Measurements from ENCODE around the gene RANBP10.
A peak's percentile ranks its signal among the peaks of the same experiment; 100 is the strongest.

RANBP10 gene

DNA sequence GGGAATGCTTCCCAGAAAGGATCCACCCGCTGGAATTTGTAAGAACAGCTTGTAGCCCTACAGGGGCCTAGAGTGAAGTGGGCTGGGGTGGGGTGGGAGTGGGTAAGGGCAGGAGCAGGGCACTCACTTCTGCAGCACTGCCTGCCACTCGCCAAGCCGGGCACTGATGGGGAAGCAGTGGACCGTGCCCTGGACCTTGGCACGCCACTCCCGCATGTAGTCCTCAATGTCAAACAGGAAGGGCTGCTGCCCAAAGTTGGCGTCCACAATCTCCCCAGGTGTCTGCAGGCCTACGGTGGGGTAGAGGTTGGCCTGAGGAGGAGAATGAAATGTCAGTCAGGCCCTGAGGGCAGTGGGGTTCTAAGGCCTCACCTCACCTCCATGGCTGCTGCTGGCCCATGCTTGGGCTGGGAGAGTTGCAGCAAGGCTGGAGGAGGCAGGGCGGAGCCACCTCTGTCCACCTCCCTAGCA lies 71.6 kb downstream of the RANBP10 start:
- DNase-seq = no peak

DNA sequence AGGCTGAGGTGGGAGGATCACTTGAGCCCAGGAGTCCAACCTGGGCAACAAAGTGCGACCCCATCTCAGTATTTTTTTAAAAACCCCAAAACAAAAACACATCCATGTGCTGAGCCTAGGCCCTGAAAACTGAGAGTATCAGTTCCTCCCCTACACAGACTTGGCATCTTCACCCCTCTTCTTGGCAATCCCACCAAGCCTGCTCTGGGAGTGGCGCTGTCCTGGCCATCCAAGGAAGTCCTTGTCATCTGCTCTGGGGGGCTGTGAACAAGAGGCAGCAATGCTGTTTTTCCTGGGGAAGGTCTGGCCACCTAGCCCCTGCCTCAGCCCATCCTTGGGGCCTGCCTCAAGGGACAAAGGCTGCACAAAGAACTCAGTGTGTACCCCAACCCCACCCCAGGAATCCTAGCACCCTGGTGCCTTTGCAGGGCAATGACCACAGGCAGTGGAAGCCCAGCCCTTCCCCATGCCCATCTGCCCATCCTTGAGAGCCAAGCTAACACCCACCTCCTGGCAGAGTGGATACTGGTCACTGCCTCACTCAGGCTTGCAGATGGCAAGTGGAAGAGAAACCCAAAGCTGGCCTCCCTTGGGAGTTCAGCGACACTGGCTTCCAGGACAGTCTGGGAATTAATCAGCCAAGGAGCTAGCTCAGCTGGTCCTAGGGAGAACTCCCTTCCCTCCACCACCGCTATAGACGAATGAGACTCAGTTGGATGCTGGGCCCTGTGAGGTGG lies 72.5 kb downstream of the RANBP10 start:
- no peak for DNase-seq

DNA sequence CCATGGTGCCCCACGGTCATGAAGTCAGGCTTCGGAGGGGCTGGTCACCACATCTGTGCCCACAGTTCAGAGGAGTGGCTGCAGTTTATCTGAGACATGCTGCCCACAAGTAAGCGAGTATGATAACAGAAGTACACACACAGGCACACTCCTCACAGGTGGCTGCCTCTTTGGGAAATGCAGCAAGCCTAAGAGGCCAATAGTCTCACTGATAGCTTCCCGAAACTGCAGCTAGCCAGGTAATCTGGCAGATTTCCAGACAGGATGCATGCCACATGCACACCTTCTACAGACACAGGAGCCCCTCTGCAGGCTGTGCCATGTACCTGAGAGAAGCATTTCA lies 74.6 kb downstream of the RANBP10 start:
- no peak for DNase-seq

DNA sequence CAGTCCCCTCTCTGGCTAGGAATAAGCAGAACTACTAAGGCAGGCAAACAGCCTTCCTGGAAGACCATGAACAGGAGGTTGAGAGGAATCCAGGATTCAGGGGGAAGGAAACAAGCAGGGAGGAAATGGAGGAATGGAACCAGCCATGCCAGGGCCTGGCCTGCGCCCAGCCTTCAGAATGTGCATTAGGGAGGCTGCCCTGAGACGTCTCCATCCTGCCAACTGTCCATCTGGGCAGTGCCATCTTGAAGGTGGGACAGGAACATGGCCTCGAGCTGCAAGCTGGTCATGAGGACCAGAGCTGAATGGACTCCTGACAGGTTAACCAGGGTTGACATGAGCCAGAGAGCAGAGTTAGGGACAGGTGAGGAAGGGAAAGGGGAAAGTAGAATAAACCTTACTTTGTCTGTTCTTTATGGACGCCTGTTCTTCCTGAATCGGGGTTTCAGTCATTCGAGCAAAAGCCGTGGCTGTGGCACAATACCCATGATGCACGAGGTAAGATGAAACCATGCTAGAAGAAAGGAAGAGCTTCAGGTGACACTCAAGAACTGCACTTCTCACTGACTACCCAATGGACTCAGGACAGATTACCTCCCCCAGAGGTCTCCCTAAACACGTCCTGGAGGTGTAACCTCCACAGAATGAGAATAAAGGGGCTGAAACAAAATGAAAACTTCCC lies 75.1 kb downstream of the RANBP10 start:
- no peak for DNase-seq

DNA sequence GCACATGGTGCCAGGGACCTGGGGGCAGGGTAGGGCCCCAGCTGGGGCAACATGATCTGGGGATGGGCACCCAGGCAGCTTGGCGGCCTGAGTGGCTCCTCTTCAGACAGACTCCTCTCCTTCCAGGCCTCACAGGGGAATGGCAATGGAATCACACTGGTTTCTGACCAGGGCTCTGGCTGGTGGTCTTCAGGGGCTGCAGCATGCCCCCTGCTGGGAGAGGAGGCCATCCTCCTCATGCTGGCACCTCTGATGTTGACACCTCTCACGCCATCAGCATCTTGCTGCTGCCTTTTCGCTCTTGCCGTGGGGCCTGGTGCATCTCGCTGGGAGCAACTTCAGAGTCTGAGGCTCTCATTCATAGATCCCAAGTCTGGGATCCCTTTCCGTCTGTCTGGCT lies 76.0 kb downstream of the RANBP10 start:
- DNase-seq = no peak

DNA sequence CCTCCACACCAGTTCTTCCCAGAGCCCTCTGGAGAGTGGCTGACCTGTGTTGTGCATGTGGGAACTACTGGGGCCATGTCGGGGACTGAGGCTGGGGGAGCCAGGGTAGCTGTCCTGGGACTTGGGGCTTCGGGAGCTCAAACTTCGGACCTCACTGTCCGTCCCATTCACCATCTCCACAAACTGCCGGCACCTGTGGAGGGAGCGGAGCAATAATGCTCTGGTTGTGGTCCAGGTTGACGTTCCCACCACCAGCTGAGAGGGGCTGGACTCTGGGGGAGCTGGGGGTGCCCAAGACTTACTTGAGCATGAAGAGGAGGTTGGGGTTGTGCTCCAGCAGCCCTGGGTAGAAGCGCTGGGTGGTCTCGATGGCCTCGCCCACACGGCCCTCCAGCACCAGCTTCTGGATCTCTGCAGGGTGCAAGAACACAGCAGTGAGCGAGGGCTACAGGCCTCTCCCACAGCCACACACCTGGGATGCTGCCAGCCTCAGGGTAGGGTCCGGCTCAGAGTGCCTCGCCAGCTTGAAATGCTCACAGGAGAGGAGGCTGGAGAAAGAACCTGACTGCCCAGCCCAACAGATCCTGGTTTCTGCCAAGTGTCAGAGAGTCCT lies 76.6 kb downstream of the RANBP10 start:
- no peak for DNase-seq

DNA sequence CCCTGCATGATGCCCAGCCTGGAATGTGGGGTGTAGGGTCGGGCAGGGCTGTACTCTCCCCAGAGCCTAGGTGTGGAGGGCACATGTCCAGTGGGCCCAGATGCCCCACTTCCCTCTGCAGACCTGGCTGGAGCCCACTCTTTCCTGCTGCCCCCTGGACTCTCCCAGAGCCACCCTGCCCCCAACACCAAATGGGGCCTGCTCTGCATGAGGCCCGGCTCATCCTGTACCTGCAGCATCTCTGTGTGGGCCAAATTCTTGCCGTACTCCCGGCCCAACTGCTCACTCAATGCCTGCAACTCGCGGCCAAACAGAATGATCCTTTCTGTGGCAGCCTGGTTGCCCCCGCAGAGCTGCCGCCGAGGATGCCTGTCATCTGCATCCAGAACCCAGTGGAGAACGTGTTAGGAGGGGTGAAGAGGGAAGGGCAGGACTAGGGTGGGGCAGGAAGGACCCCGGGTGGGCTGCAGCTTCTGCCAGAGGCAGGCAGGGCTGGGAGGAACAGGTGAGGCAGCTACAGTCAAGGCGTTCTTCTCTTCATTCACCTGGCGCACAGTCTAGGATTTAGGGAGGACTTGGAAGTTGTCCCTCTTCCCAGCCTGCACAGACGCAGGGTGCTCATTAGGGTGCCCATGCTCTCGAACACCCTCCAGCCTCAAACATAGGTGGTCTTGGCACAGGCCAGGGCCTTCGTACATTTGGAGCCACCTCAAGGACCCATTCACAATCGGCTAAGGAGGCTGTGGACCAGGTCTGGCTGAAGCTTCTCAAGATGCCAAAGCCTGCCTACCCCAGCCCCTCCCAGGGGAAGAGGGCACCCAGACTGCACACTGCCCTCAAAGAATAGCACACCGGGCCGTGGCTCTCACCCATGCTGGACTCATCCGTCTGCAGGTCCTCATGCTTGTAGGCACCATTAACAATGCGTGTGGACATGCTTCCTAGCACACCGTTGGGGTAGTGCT lies 78.6 kb downstream of the RANBP10 start:
- no peak for DNase-seq

DNA sequence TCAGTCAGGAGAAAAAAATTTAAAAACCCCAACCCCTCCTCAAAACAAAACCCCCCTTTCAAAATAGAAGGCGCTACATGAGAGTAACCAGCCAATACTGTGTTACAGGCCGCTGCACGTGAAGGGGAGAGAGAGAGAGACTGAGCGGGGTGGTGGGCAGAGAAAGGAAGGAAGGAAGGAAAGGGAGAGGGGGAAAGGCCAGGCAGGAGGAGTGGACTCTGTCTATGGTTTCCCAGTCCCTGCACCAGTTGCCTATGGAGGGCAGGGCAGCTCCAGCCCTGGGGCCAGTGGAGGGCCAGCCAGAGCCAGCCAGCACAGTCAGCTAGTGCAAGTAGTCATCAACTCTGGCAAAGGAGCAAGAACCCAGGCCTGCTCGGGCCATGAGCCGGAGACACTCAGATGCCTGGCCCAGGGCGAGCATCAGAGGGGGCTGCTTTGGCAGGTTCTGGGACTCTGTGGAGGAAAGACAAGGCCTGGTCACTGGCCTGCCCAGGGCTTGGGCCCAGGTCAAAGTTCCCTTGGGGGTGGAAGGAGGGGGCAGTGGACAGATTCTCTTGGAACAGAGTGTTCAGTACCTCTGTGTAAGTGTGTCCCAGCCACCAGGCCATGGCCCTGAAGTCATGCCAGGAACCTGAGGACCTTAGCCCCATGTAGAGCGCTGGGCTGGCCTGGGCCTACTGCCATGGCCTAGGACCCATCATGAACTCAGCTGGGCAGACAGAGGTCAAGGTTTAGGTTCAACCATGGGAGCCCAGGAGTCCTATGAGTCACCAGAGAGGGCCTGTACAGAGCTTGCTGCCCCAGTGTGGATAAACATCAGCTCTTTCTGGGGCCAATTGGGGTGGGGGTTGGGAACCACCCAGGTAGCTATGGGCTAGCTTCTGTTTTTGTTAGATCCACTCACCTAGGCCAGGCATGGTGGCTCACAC lies 80.0 kb downstream of the RANBP10 start:
- DNase-seq = no peak

DNA sequence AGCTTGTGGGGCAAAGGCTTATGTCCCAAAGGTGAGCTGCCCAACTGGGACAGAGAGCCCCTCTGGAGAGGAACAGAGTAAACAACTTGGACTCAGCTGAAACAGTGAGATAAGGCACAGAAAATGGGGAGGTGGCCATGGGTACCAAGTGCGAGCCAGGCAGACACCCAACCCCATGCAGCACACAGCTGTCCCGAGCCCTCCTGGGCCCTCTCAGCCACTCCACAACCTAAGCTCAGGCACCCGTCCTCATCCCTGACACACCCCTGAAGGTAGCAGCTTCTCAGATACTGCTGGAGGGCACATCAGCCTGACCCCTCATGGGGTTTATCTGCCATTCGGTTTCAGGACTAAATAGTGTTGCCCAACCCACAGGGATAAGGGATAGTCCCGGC lies 82.5 kb downstream of the RANBP10 start:
- no peak for DNase-seq

DNA sequence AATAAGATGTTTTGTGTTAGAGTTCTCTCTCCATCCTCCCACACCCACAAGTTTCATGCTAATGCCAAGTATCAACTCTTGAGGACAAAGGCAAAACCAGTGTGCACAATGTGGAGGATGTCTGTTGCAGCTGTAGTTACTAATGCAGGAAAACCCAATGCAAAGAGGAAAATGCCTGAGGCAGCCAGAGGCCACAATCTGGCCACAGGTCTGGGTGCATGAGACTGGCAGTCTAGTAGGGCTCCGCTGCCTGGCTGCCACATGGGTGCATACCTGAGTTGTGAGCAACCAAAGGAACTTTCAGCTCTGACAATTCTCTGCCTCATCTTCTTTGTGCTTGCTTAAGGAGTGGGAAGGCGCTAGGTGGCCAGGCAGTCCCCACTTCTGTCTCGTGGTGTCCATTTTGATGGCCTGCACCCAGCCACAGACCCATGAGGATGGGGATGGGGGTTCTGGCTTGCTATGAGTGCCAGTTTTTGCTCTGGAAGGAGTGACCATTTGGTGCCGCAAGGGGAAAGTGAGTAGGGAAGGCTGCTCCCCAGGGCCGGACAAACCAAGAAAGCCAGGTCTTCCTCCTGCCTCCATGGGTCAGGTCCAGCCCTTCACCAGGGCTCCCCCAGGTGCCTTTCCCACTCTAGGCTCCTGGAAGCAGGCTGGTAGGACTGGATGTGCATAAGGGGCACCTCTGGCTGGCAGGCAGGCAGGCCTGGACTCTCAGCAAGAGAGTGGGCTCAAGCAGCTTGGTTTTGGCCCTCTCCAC lies 83.0 kb downstream of the RANBP10 start:
- DNase-seq = no peak

DNA sequence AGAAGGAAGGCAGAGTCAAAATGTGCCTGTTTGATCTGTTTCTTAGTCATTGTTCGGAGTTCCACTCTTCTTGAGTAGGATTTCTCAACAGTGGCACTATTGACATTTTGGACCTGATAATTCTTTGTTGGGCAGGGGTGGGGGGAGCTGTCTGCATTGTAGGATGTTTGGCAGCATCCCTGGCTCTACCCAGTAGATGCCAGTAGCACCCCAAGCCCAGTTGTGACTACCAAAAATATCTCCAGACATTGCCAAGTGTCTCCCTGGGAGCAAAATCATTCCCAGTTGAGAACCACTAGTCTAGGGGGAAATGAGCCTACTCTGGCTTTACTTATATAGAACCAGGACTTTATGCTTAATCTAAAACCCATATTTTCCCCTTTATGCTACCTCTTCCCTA lies 86.1 kb downstream of the RANBP10 start:
- no peak for DNase-seq

DNA sequence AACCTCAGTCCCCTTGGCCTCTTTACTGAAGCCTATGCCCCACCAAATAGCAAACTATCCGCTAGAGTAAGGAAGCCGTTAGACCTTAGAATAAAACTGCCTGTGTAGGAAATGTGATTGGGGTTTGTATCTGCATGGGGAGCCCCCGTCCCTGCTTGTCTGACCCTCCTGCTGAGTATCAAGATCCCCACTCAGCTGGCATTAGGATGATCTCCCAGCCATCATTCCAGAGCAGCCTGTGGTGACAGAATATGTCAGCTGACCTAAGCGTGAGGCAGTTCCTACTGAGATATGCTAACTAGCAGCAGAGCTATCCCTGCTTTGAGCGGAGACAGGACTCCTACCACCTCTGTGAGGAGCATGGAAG lies 86.6 kb downstream of the RANBP10 start:
- peak; percentile 39 for DNase-seq

DNA sequence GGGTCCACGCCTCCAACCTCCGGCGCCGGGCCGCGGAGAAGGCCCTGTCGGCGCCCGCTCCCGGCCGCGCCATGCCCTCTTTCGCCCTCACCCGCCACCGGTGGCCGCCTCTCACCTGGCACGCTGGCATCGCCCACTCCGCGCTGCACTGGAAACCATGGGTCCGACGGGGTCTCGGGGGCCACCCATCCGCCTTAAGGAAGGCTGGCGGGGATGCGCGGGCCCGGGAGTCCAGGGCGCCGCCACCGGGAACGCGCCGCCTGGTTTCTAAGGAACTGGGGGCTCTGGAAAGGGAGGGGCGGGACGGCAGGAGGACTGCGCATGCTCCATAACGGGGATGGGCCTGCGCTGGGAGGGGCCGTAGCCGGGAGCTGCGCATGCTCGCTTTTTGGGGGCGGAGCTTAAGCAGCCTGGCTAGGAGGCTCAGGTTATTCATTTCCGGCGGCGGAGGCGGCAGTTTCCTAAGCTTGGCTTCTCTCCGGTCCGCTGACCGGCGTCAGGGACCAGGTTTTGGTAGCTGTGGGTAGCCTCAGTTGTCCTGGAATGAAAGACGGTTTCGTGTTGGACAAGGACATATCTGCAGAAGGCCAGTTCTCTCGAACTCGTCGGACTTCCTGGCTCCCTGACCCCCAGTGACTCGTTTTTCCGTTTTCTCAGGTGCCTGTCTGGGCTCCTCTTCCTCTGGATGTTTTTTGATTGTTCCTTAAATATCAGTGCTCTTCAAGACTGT lies 87.1 kb downstream of the RANBP10 start, which contains the start of gene GFOD2:
Gene GFOD2 (minus strand): TSS at position 269 of the 730 bp plus-strand sequence. CDS start 33,601 bp downstream, outside the sequence.
- DNase-seq = peak; percentile 97

DNA sequence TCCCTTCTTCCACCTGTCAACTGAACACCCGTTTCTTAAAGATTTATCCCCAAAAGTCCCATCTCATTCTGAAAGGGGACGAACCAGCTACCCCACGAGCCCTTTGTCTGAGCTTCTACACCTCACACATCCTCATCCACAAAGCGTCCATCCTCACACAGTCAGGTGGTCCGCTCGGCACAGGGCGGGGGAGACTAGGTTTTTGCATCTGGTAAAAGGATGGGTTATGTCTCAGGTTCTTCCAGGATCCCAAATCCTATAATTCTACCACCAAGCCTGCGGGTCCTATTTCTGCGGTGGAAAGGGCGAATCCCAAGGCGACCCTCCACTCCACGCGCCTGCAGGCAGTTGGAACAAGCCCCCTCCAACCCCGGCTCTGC lies 87.7 kb downstream of the RANBP10 start:
- no peak for DNase-seq

DNA sequence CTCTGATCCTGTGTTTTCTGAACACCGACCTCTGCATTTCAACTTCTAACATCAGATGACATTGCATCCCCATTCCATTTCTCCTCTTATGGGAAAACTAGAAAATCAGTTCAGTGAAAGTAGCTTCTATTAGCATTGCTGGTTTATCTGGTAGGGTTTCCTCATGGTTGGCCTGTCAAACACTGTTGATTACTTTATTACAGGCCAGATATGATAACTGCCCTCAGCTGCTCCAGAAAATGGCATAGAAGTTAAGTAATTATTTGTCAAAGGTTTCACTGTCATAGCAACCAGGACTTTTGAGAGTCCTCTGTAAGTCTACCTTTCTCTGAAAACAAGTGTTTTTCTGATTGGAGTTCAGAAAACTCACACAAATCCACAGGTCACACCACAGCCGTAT lies 90.3 kb downstream of the RANBP10 start:
- no peak for DNase-seq

DNA sequence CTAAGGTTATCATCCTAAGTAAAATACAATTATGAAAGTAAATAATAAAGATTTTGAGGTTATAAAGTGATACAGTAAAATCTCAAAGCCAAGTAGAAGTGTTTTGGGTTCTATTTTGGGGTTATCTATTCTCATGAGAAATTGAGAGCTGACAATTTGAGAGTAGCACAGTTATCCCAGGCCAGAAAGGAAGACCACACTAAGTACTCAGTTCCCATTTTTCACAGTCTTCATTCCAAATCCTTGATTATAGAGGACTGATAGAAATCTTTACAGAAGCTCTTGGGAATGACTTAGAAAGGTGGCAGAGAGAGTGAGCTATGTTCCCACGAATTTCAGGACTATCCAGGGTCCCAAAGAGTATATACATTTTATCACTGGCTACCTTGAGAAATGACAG lies 91.8 kb downstream of the RANBP10 start:
- no peak for DNase-seq

DNA sequence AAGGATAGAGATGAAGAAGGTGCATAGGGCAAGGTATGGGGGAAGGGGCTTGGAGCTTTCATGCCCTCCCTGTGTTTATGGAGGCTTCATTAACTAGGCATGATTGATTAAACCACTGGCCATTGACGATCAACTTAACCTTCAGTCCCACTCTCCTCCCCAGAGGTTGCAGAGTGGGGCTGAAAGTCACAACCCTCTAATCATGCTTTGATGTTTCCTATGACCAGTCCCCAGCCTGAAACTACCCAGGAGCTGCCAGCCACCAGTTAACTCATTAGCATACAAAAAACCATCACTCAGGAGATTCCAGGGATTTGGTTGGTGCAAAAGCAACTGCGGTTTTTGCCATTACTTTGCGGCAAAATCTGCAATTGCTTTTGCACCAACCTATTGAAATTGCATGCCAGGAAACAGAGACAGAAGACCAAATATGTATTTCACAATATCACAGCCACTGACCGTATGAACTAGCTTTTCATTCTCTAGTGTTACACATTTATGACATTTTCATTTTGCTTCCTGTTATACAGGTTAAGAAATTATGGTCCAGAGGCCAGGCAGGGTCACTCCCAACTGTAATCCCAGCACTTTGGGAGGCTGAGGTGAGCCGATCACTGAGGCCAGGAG lies 92.6 kb downstream of the RANBP10 start:
- no peak for DNase-seq

DNA sequence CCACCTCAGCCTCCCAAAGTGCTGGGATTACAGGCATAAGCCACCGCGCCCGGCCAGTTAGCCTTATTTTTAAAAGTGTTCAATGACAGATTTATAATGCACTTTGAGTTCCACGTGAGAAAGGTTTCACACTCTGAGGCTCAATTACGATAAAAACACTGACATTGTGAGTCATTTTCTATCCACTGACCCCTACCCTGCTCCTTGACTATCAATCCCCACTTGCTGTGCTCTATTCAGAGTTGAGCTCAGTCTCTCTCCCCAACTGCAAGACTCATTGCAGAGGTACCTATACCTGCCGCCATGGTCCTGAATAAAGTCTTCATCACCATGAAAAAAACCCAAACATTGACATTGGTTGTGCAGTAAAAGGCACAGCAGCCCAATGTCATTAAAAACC lies 95.8 kb downstream of the RANBP10 start:
- no peak for DNase-seq

DNA sequence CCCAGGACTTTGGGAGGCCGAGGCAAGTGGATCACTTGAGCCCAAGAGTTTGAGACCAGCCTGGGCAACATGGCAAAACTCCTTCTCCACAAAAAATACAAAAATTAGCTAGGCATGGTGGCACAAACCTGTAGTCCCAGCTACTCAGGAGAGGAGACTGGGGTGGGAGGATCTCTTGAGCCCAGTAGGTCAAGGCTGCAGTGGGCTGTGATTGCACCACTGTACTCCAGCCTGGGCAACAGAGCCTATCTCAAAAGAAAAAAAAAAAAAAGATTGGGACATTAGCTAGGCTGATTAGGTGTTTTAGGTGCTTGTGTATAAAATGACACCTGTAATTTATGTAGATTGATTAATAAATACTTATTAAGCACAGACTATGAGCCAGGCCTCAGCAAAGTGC lies 97.3 kb downstream of the RANBP10 start:
- DNase-seq = no peak

DNA sequence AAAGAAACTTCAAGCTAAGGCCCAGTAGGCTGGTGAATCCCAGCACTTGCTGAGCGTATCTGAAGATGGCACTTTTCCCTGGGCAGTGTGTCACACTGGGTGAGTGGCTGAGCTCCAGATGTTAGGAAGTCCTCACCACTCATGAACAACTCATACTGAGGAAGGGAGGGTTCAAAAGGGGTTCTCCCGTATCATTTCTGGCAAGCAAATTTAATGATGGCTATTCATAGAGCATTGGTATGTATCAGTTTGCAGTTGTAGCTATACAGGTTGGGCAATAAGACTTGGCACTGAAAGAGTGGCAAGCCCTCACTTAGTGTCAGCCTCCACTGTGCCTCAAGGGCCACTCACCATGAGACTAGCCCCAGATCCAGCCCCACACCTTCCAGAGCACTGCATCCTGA lies 98.0 kb downstream of the RANBP10 start:
- DNase-seq = no peak

All from KG1 (cell line).